ENCODE measurements around the gene CEP164.

- TF ChIP-seq CTCF (IDR thresholded peaks at IDR 0.05), result peak in 1 of 5 experiments; percentile 4
- TF ChIP-seq POLR2AphosphoS5 (IDR thresholded peaks at IDR 0.05), result peak in 1 of 3 donors; percentile 12
- no peak for TF ChIP-seq POLR2A (IDR thresholded peaks at IDR 0.05)
- no peak for TF ChIP-seq EP300 (IDR thresholded peaks at IDR 0.05; ENCODE audit: low read depth)
Observed at GRCh38 chr11:117328375-117329010, 839 bp downstream of the CEP164 start.

Measured in transverse colon (tissue), 4 donors.